Naive thymus-derived CD4-positive, alpha-beta T cell (primary cell): Measurements from ENCODE around the gene CNOT4. TPM values are rescaled to one million over a fixed set of nuclear protein-coding genes. Genes with fewer than 3 reads are reported as not detected.

Source experiments
- ATAC-seq: fragments of 150-1000 bp; cut with Tn5 transposase; 2 replicates; pipeline ENCODE4 v1.10.0; 2021; ENCODE audit warnings: mild to moderate bottlenecking, moderate library complexity
- CTCF ChIA-PET: fragments of 350-600 bp; sonication (Branson Sonifier 250); formaldehyde crosslinking; loops from one replicate; lab custom pipeline; 2021; ENCODE audit warnings: antibody characterized with exemption; lab: Charles Lee
- POLR2A ChIA-PET: fragments of 350-600 bp; sonication (Branson Sonifier 250); formaldehyde crosslinking; loops from one replicate; lab custom pipeline; 2021; ENCODE audit warnings: antibody characterized with exemption, inconsistent platforms; lab: Charles Lee
- DNase-seq, 9 donors: peaks; one replicate each; pipeline versions ENCODE4 v3.0.0 to v3.0.0-alpha.2; 2020 to 2022; ENCODE audit warnings: mixed read lengths in 1 of 9
- H3K27ac ChIP-seq: one replicate; pipeline ENCODE4 v1.7.0; 2013; ENCODE audit warnings: mild to moderate bottlenecking, low read depth, low read length, moderate library complexity
- H3K27me3 ChIP-seq, 2 donors: one replicate each; pipeline ENCODE4 v1.7.0; 2013; ENCODE audit warnings: low read length in 2 of 2, mild to moderate bottlenecking in 2 of 2, moderate library complexity in 2 of 2; ENCODE audit not compliant: control insufficient read depth in 2 of 2, insufficient read depth in 2 of 2
- H3K36me3 ChIP-seq, 3 experiments: 1 replicate in 2 of 3; 2 replicates in 1 of 3; pipeline ENCODE4 v1.7.0; 2013; ENCODE audit warnings: low read length in 3 of 3, mild to moderate bottlenecking in 3 of 3, moderate library complexity in 1 of 3; ENCODE audit not compliant: insufficient read depth in 3 of 3, control insufficient read depth in 2 of 3
- H3K4me1 ChIP-seq, 2 donors: one replicate each; pipeline ENCODE4 v1.7.0; 2013; ENCODE audit warnings: low read length in 2 of 2, mild to moderate bottlenecking in 2 of 2, moderate library complexity in 1 of 2; ENCODE audit not compliant: control insufficient read depth in 2 of 2, insufficient read depth in 2 of 2
- H3K4me3 ChIP-seq: 2 replicates; pipeline ENCODE4 v1.7.0; 2013; ENCODE audit warnings: mild to moderate bottlenecking, low read length
- H3K9me3 ChIP-seq, 3 experiments: 1 replicate in 2 of 3; 2 replicates in 1 of 3; pipeline ENCODE4 v1.7.0; 2013; ENCODE audit warnings: low read length in 3 of 3; ENCODE audit not compliant: control insufficient read depth in 2 of 3
- H3K27ac Mint-ChIP-seq, 9 donors: one replicate each; pipeline ENCODE4 v1.8.0; 2020 to 2022; ENCODE audit warnings: mixed read lengths in 9 of 9, mild to moderate bottlenecking in 8 of 9, moderate library complexity in 5 of 9, inconsistent platforms in 2 of 9
- H3K27me3 Mint-ChIP-seq, 5 donors: one replicate each; pipeline ENCODE4 v1.8.0; 2021 to 2022; ENCODE audit warnings: mixed read lengths in 5 of 5, mild to moderate bottlenecking in 1 of 5
- H3K36me3 Mint-ChIP-seq, 5 donors: one replicate each; pipeline ENCODE4 v1.8.0; 2020 to 2022; ENCODE audit warnings: mixed read lengths in 5 of 5, mild to moderate bottlenecking in 3 of 5, inconsistent platforms in 1 of 5
- H3K4me1 Mint-ChIP-seq, 7 donors: one replicate each; pipeline ENCODE4 v1.8.0; 2020 to 2022; ENCODE audit warnings: mixed read lengths in 7 of 7, mild to moderate bottlenecking in 3 of 7, inconsistent platforms in 1 of 7
- H3K4me3 Mint-ChIP-seq, 10 donors: one replicate each; pipeline ENCODE4 v1.8.0; 2020 to 2022; ENCODE audit warnings: mild to moderate bottlenecking in 10 of 10, mixed read lengths in 10 of 10, moderate library complexity in 6 of 10, inconsistent platforms in 2 of 10
- H3K9me3 Mint-ChIP-seq, 11 donors: one replicate each; pipeline ENCODE4 v1.8.0; 2020 to 2022; ENCODE audit warnings: mixed read lengths in 11 of 11, mild to moderate bottlenecking in 4 of 11, inconsistent platforms in 1 of 11, moderate library complexity in 1 of 11
- intact Hi-C, 2 donors: fragments of 100-400 bp; cut with micrococcal nuclease; formaldehyde crosslinking; loops; one replicate each; pipeline ENCODE4 v1.15.1; 2023
- polyA plus RNA-seq, 2 donors: library from polyadenylated mRNA; unstranded; fragments of 300-500 nt; fragmentation: Illumina TruSeq; gene quantifications; one replicate each; pipeline ENCODE4 v1.2.3, GENCODE V29; 2021
- total RNA-seq, 6 experiments: library from RNA in 5 of 6; stranded (reverse) in 5 of 6; gene quantifications; 1 replicate in 5 of 6; 2 replicates in 1 of 6; pipeline ENCODE4 v1.2.3 and lab custom pipeline; 2021 to 2026

The CNOT4 gene
- total and polyA plus RNA-seq, 7 experiments from 2014 or later = 15.5 to 39.4 (median 36.3) TPM

- CTCF ChIA-PET = no interaction called here
- H3K36me3 Mint-ChIP-seq = no peaks in the 10 kb centered on the region
- no peak overlapping the region for H3K4me3 ChIP-seq
- H3K4me1 ChIP-seq = no peaks in the 10 kb centered on the region
- POLR2A ChIA-PET = no interaction called here
- H3K27ac Mint-ChIP-seq = no peak overlapping the region
- no peaks in the 10 kb centered on the region for H3K9me3 Mint-ChIP-seq
- no peak for DNase-seq
- no peaks in the 10 kb centered on the region for H3K27me3 Mint-ChIP-seq
- no peaks in the 10 kb centered on the region for H3K9me3 ChIP-seq
- H3K4me1 Mint-ChIP-seq = no peaks in the 10 kb centered on the region
- H3K4me3 Mint-ChIP-seq = no peak overlapping the region
- no peak overlapping the region for H3K27ac ChIP-seq
- no peak for ATAC-seq
- intact Hi-C loops = no loop called here
- no peaks in the 10 kb centered on the region for H3K36me3 ChIP-seq
- no peaks in the 10 kb centered on the region for H3K27me3 ChIP-seq
These were observed 193.1 kb downstream of the CNOT4 start for GRCh38 chr7:135316648-135317313.

DNA sequence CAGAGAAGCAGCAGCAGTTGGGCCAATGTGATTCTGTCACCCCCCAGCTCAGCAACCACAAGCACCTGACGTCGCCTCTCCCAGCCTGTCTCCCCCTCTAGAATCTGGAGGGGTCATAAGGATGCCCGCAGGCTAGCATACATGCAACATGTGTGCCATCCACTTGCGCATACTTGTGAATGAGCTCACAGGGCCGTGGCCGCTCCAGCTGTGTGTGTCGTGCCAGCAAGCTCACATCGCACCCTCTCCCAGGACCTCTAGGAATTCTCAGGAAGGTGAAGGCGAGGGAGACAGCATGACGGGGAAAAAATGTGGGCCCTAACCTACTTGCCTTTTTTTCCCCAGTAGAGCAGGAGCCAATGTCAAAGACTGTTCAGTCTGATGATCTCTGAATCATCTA is 195.9 kb downstream of the CNOT4 start:
- H3K4me3 Mint-ChIP-seq = no peak overlapping the region
- no peak for ATAC-seq
- POLR2A ChIA-PET = no interaction called here
- H3K9me3 ChIP-seq = no peaks in the 10 kb centered on the region
- no peak for DNase-seq
- CTCF ChIA-PET = no interaction called here
- H3K4me3 ChIP-seq = no peak overlapping the region
- peaks cover 0 to 1% (median 0%) of the 10 kb centered on the region in 5 donors for H3K27me3 Mint-ChIP-seq
- no peaks in the 10 kb centered on the region for H3K36me3 Mint-ChIP-seq
- no peak overlapping the region for H3K27ac Mint-ChIP-seq
- intact Hi-C loops = no loop called here
- no peak overlapping the region for H3K27ac ChIP-seq
- H3K27me3 ChIP-seq = no peaks in the 10 kb centered on the region
- H3K9me3 Mint-ChIP-seq = no peaks in the 10 kb centered on the region
- H3K4me1 Mint-ChIP-seq = no peaks in the 10 kb centered on the region
- no peaks in the 10 kb centered on the region for H3K4me1 ChIP-seq
- H3K36me3 ChIP-seq = no peaks in the 10 kb centered on the region

Other genes starting within 250 kb of the CNOT4 start
- 10 to 100 TPM; 50.0 to 88.8 (median 76.5) TPM for gene NUP205, start 47.8 kb upstream of the CNOT4 start, total RNA-seq
- 10 to 100 TPM; 22.9 to 41.5 TPM for gene NUP205, start 47.8 kb upstream of the CNOT4 start, polyA plus RNA-seq
- 10 to 100 TPM; 18.0 to 33.0 (median 24.7) TPM for gene STMP1, start 152.4 kb upstream of the CNOT4 start, total RNA-seq
- 10 to 100 TPM; 31.9 to 64.4 TPM for gene STMP1, start 152.4 kb upstream of the CNOT4 start, polyA plus RNA-seq
- not detected for gene SLC13A4, start 218.1 kb upstream of the CNOT4 start, total RNA-seq
- gene SLC13A4, start 218.1 kb upstream of the CNOT4 start, polyA plus RNA-seq = under 1 TPM in 1 of 2 donors, not detected in 1; 0.02 TPM
- not detected for gene FAM180A, start 238.7 kb upstream of the CNOT4 start, total RNA-seq
- gene FAM180A, start 238.7 kb upstream of the CNOT4 start, polyA plus RNA-seq = not detected